Activated CD8-positive, alpha-beta memory T cell treated with anti-CD3 and anti-CD28 coated beads, Interleukin-2, amount 50 U/mL, for 24 hours (primary cell): ENCODE measurements around the gene TCERG1L.
"Not testable (repeated sequence)": the region's sequence is repeated elsewhere in the genome, so short reads cannot be mapped to it uniquely, and the experiment has no call there.

Experiments
- DNase-seq: peaks from one replicate; pipeline ENCODE4 v3.0.0-alpha.2; 2020; ENCODE audit errors: extremely low read depth

The TCERG1L gene

GRCh38 chr10:131311661-131312477 is at the start of gene TCERG1L:
TCERG1L (minus strand) TSS chr10:131311721; CDS start chr10:131311635, 86 bp downstream.
- no peak for DNase-seq

- DNase-seq: no peak
Measured at GRCh38 chr10:131358741-131359442, 47.4 kb upstream of the TCERG1L start.

GRCh38 chr10:131356442-131356841 is 44.9 kb upstream of the TCERG1L start:
- no peak for DNase-seq

- no peak for DNase-seq
Measured at GRCh38 chr10:131355881-131356280, 44.4 kb upstream of the TCERG1L start.

GRCh38 chr10:131355056-131355455 is 43.5 kb upstream of the TCERG1L start:
- no peak for DNase-seq

- DNase-seq: no peak
Measured at GRCh38 chr10:131354380-131354779, 42.9 kb upstream of the TCERG1L start.

- no peak for DNase-seq
Measured at GRCh38 chr10:131352765-131353290, 41.3 kb upstream of the TCERG1L start.

GRCh38 chr10:131350660-131351059 is 39.1 kb upstream of the TCERG1L start:
- no peak for DNase-seq

GRCh38 chr10:131350245-131350644 is 38.7 kb upstream of the TCERG1L start:
- no peak for DNase-seq

GRCh38 chr10:131346456-131346855 is 34.9 kb upstream of the TCERG1L start:
- no peak for DNase-seq

GRCh38 chr10:131345691-131346090 is 34.2 kb upstream of the TCERG1L start:
- no peak for DNase-seq

- DNase-seq: no peak
Measured at GRCh38 chr10:131344747-131345146, 33.2 kb upstream of the TCERG1L start.

- no peak for DNase-seq
Measured at GRCh38 chr10:131337741-131338140, 26.2 kb upstream of the TCERG1L start.

GRCh38 chr10:131332821-131333220 is 21.3 kb upstream of the TCERG1L start:
- no peak for DNase-seq

- no peak for DNase-seq
Measured at GRCh38 chr10:131323880-131324279, 12.4 kb upstream of the TCERG1L start.

GRCh38 chr10:131323025-131323424 is 11.5 kb upstream of the TCERG1L start:
- no peak for DNase-seq

GRCh38 chr10:131322575-131322974 is 11.1 kb upstream of the TCERG1L start:
- DNase-seq: not testable (repeated sequence)

- DNase-seq: no peak
Measured at GRCh38 chr10:131320860-131321604, 9.5 kb upstream of the TCERG1L start.

GRCh38 chr10:131318814-131319213 is 7.3 kb upstream of the TCERG1L start:
- DNase-seq: no peak

GRCh38 chr10:131318291-131318690 is 6.8 kb upstream of the TCERG1L start:
- no peak for DNase-seq

GRCh38 chr10:131316321-131317075 is 5.0 kb upstream of the TCERG1L start:
- DNase-seq: no peak
